H1 (cell line): ENCODE results near the gene ZMIZ1. TPM values are rescaled to one million over a fixed set of nuclear protein-coding genes. Genes with fewer than 3 reads are reported as not detected.

Source experiments
- CTCF ChIA-PET: fragments of 300-600 bp; sonication (Branson Sonifier 250); formaldehyde crosslinking; loops from one replicate; lab custom pipeline; 2021; ENCODE audit not compliant: partially characterized antibody; lab: Charles Lee
- POLR2A ChIA-PET: fragments of 300-600 bp; sonication (Branson Sonifier 250); formaldehyde crosslinking; loops from one replicate; lab custom pipeline; 2021; ENCODE audit warnings: inconsistent platforms; ENCODE audit not compliant: partially characterized antibody; lab: Charles Lee
- DNase-seq, 2 experiments: peaks; one replicate each; pipeline versions ENCODE4 v3.0.0 to v3.0.0-alpha.2; 2010 to 2022; ENCODE audit warnings: low spot score in 2 of 2, low read depth in 1 of 2, mixed read lengths in 1 of 2
- FAIRE-seq: peaks from 2 replicates; lab custom pipeline; 2011; peaks lifted over from hg19 to GRCh38; lab: Jason Lieb, UNC
- H2AFZ ChIP-seq: 2 replicates; pipeline ENCODE4 v1.8.1; 2012; ENCODE audit warnings: low read length, inconsistent platforms
- H2AK5ac ChIP-seq: 2 replicates; pipeline ENCODE4 v1.6.1; 2013; ENCODE audit warnings: low read depth, low read length
- H2BK120ac ChIP-seq: replicated peaks from 2 replicates; pipeline ENCODE3; 2013; ENCODE audit warnings: low read depth, low read length, inconsistent platforms
- H2BK12ac ChIP-seq: 2 replicates; pipeline ENCODE4 v1.6.1; 2013; ENCODE audit warnings: low read depth, low read length
- H2BK15ac ChIP-seq: 2 replicates; pipeline ENCODE4 v1.6.1; 2013; ENCODE audit warnings: low read length
- H2BK20ac ChIP-seq: 2 replicates; pipeline ENCODE4 v1.6.1; 2013; ENCODE audit warnings: low read length
- H2BK5ac ChIP-seq: 2 replicates; pipeline ENCODE4 v1.6.1; 2013; ENCODE audit warnings: low read depth, low read length
- H3K14ac ChIP-seq: 2 replicates; pipeline ENCODE4 v1.6.1; 2013; ENCODE audit warnings: inconsistent platforms; ENCODE audit not compliant: insufficient read length
- H3K18ac ChIP-seq: 2 replicates; pipeline ENCODE4 v1.6.1; 2013; ENCODE audit warnings: low read length; ENCODE audit errors: extremely low read depth
- H3K23ac ChIP-seq: 2 replicates; pipeline ENCODE4 v1.6.1; 2013; ENCODE audit warnings: inconsistent platforms; ENCODE audit not compliant: insufficient read length
- H3K23me2 ChIP-seq: 2 replicates; pipeline ENCODE4 v1.6.1; 2013; ENCODE audit warnings: low read depth, low read length
- H3K27ac ChIP-seq: 2 replicates; pipeline ENCODE4 v1.6.1; 2011; ENCODE audit warnings: low read depth, low read length, inconsistent platforms
- H3K27me3 ChIP-seq, 4 experiments: replicated peaks in 1 of 4; 1 replicate in 1 of 4; 2 replicates in 3 of 4; pipeline versions ENCODE4 v1.6.1 to v1.8.1; 2011 to 2013; ENCODE audit warnings: low read length in 3 of 4, mild to moderate bottlenecking in 3 of 4, inconsistent platforms in 2 of 4, mixed read lengths in 2 of 4, moderate library complexity in 1 of 4; ENCODE audit not compliant: control insufficient read depth in 3 of 4, insufficient read depth in 3 of 4; ENCODE audit errors: extremely low read depth in 1 of 4
- H3K36me3 ChIP-seq, 4 experiments: 2 replicates each; pipeline versions ENCODE4 v1.6.1 to v1.8.1; 2011 to 2013; ENCODE audit warnings: mild to moderate bottlenecking in 4 of 4, low read length in 3 of 4, moderate library complexity in 2 of 4, control low read depth in 1 of 4, inconsistent platforms in 1 of 4; ENCODE audit not compliant: insufficient read depth in 4 of 4, control insufficient read depth in 2 of 4
- H3K4ac ChIP-seq: replicated peaks from 2 replicates; pipeline ENCODE3; 2013; ENCODE audit warnings: low read length, low read depth, mixed read lengths, inconsistent platforms; ENCODE audit not compliant: insufficient read length
- H3K4me1 ChIP-seq, 4 experiments: replicated peaks in 1 of 4; 1 replicate in 1 of 4; 2 replicates in 3 of 4; pipeline versions ENCODE4 v1.6.1 to v1.8.1; 2011 to 2013; ENCODE audit warnings: low read length in 3 of 4, inconsistent platforms in 2 of 4, mixed read lengths in 1 of 4; ENCODE audit not compliant: insufficient read depth in 4 of 4, control insufficient read depth in 3 of 4
- H3K4me2 ChIP-seq, 2 experiments: 2 replicates each; pipeline versions ENCODE4 v1.6.1 to v1.8.1; 2011 to 2013; ENCODE audit warnings: low read depth in 2 of 2, low read length in 2 of 2, control low read depth in 1 of 2, inconsistent platforms in 1 of 2, mild to moderate bottlenecking in 1 of 2; ENCODE audit not compliant: insufficient read depth in 1 of 2
- H3K4me3 ChIP-seq, 4 experiments: fragments of 200-600, 300-600 bp in 1 of 4; sonication (generic), shearing (Covaris generic), sonication (Bioruptor Twin) in 1 of 4; 2 replicates each; pipeline versions ENCODE4 v1.5.1 to v1.8.1; 2011 to 2016; ENCODE audit warnings: low read length in 4 of 4, low read depth in 3 of 4, control low read depth in 2 of 4, inconsistent platforms in 2 of 4, mild to moderate bottlenecking in 2 of 4, mixed read lengths in 1 of 4, moderate library complexity in 1 of 4; ENCODE audit not compliant: insufficient read depth in 2 of 4; ENCODE audit errors: extremely low read depth in 1 of 4
- H3K56ac ChIP-seq: replicated peaks from 2 replicates; pipeline ENCODE3; 2013; ENCODE audit warnings: low read depth, mild to moderate bottlenecking, mixed read lengths, low read length, inconsistent platforms; ENCODE audit not compliant: insufficient read length
- H3K79me1 ChIP-seq: 2 replicates; pipeline ENCODE4 v1.6.1; 2013; ENCODE audit warnings: low read depth, low read length, control low read depth
- H3K79me2 ChIP-seq, 2 experiments: 2 replicates each; pipeline versions ENCODE4 v1.6.1 to v1.8.1; 2012 to 2013; ENCODE audit warnings: low read length in 2 of 2, mild to moderate bottlenecking in 2 of 2, inconsistent platforms in 1 of 2; ENCODE audit not compliant: insufficient read depth in 2 of 2, control insufficient read depth in 1 of 2
- H3K9ac ChIP-seq, 4 experiments: replicated peaks in 1 of 4; 1 replicate in 1 of 4; 2 replicates in 3 of 4; pipeline versions ENCODE4 v1.6.1 to v1.8.1; 2011 to 2013; ENCODE audit warnings: low read depth in 3 of 4, low read length in 3 of 4, control low read depth in 2 of 4, mild to moderate bottlenecking in 2 of 4, moderate library complexity in 2 of 4, inconsistent platforms in 1 of 4; ENCODE audit errors: extremely low read depth in 1 of 4
- H3K9me3 ChIP-seq, 2 experiments: 2 replicates each; pipeline versions ENCODE4 v1.6.1 to v1.8.1; 2012 to 2013; ENCODE audit warnings: mild to moderate bottlenecking in 2 of 2, moderate library complexity in 2 of 2, control low read depth in 1 of 2, inconsistent platforms in 1 of 2, low read depth in 1 of 2, low read length in 1 of 2, mixed read lengths in 1 of 2; ENCODE audit not compliant: insufficient read depth in 2 of 2
- H4K20me1 ChIP-seq, 2 experiments: replicated peaks in 1 of 2; 2 replicates each; pipeline versions ENCODE3 to v1.8.1; 2011 to 2013; ENCODE audit warnings: inconsistent platforms in 2 of 2, low read length in 2 of 2, mild to moderate bottlenecking in 1 of 2; ENCODE audit not compliant: insufficient read depth in 2 of 2, control insufficient read depth in 1 of 2
- H4K5ac ChIP-seq: 2 replicates; pipeline ENCODE4 v1.6.1; 2013; ENCODE audit warnings: low read length, low read depth, mixed read lengths, inconsistent platforms; ENCODE audit not compliant: insufficient read length
- H4K8ac ChIP-seq: 2 replicates; pipeline ENCODE4 v1.8.0; 2013; ENCODE audit warnings: mild to moderate bottlenecking, moderate library complexity, low read length, inconsistent platforms; ENCODE audit not compliant: insufficient read depth; ENCODE audit errors: extremely low read depth
- H4K91ac ChIP-seq: replicated peaks from 2 replicates; pipeline ENCODE3; 2013; ENCODE audit warnings: low read length, mixed read lengths, inconsistent platforms; ENCODE audit not compliant: insufficient read length
- ATF2 ChIP-seq: IDR thresholded peaks from 2 replicates; pipeline ENCODE4 v1.6.1; 2012; ENCODE audit warnings: low read length, inconsistent platforms
- CBX8 ChIP-seq: fragments of 300-800, 300-1000 bp; sonication (generic); IDR thresholded peaks from 2 replicates; pipeline ENCODE4 v1.7.1; 2016; ENCODE audit warnings: low read depth, low read length, borderline replicate concordance
- CREB1 ChIP-seq: IDR thresholded peaks from 2 replicates; pipeline ENCODE4 v1.6.1; 2012; ENCODE audit warnings: inconsistent platforms
- E2F6 ChIP-seq: IDR thresholded peaks from 2 replicates; pipeline ENCODE4 v1.6.1; 2012; ENCODE audit warnings: inconsistent platforms
- SP4 ChIP-seq: IDR thresholded peaks from 2 replicates; pipeline ENCODE4 v1.6.1; 2012; ENCODE audit warnings: low read length, inconsistent platforms
- YY1 ChIP-seq: IDR thresholded peaks from 2 replicates; pipeline ENCODE4 v1.6.1; 2011; ENCODE audit warnings: low read depth, mild to moderate bottlenecking, low read length
- WGBS, 2 experiments: shearing (Covaris generic) in 1 of 2; methylation state at CpG; one replicate each; pipeline versions ENCODE4 v1.1.6 to v1.1.7; 2013 to 2015; ENCODE audit warnings: low lambda C conversion rate in 2 of 2, mixed read lengths in 2 of 2, inconsistent platforms in 1 of 2, low coverage in 1 of 2, missing lambda C conversion rate in 1 of 2; ENCODE audit not compliant: insufficient replicate concordance in 2 of 2, insufficient coverage in 1 of 2, insufficient read length in 1 of 2; ENCODE audit errors: extremely low coverage in 1 of 2, missing lambda C conversion rate in 1 of 2; 5-methylcytosine and 5-hydroxymethylcytosine counted together
- polyA plus RNA-seq, 7 experiments: library from polyadenylated mRNA; depleted of rRNA in 3 of 7; stranded (reverse) in 5 of 7; unstranded in 2 of 7; fragments of >200 nt in 5 of 7; fragments of 200-250 nt in 2 of 7; gene quantifications; 1 replicate in 5 of 7; 2 replicates in 1 of 7; 4 replicates in 1 of 7; pipeline versions ENCODE4 v1.2.1 to v1.2.3, GENCODE V29; 2011 to 2013; ENCODE audit warnings: missing spikeins in 2 of 7, mixed read lengths in 2 of 7
- total RNA-seq: library from RNA; stranded (reverse); fragmentation: NEBNext Ultra II Directional; extraction: Animal tissue kit (Norgen Biotek cat#: 25700); gene quantifications from 2 replicates; pipeline ENCODE4 v1.2.1, GENCODE V29; 2021

ZMIZ1 gene
- total and polyA plus RNA-seq, 2 of the 8 experiments (the other 6 are each of a cell fraction or from before 2014, with no cell fraction given): 8.1 to 28.0 TPM

GRCh38 chr10:79266543-79267312, 198.0 kb downstream of the ZMIZ1 start:
- TF ChIP-seq ATF2 (no peak), SP4 (no peak), YY1 (no peak), E2F6 (no peak), CBX8 (no peak), CREB1 (no peak)
- H2AK5ac ChIP-seq: no peak overlapping the region
- H2BK15ac ChIP-seq: no peak overlapping the region
- no peak overlapping the region for H4K91ac ChIP-seq
- H3K9ac ChIP-seq: no peak overlapping the region
- no peaks in the 10 kb centered on the region for H3K9me3 ChIP-seq
- POLR2A ChIA-PET: interaction anchor here (0.6 kb wide), 1 partner anchor 570 kb away, joined by 3 read pairs; no protein-coding TSS in a partner anchor
- WGBS, 2 experiments: 92% methylated on average over 11 of the region's 11 CpGs; no CpG with 5 or more reads in 1 of the 2 experiments
- DNase-seq (no peak), FAIRE-seq (no peak)
- H3K23me2 ChIP-seq: no peaks in the 10 kb centered on the region
- H2BK5ac ChIP-seq: no peak overlapping the region
- no peak overlapping the region for H2BK120ac ChIP-seq
- no peak overlapping the region for H3K18ac ChIP-seq
- no peak overlapping the region for H4K8ac ChIP-seq
- no peak overlapping the region for H2AFZ ChIP-seq
- CTCF ChIA-PET: interaction anchor here (1.0 to 1.9 kb wide), 8 partner anchors 9 to 422 kb away, joined by 3 to 6 read pairs (median 4); partner anchors contain the start of gene PPIF
- H3K4me3 ChIP-seq: no peak overlapping the region
- H3K23ac ChIP-seq: no peak overlapping the region
- peaks cover 8% of the 10 kb centered on the region for H3K79me1 ChIP-seq
- H4K20me1 ChIP-seq: peaks cover 10 to 12% of the 10 kb centered on the region in 2 experiments
- H3K27me3 ChIP-seq: no peaks in the 10 kb centered on the region
- H2BK12ac ChIP-seq: no peak overlapping the region
- H3K27ac ChIP-seq: no peak overlapping the region
- no peak overlapping the region for H2BK20ac ChIP-seq
- no peak overlapping the region for H3K4me2 ChIP-seq
- peaks cover 0 to 6% (median 0%) of the 10 kb centered on the region in 4 experiments; a peak in 1 of 8 replicates for H3K36me3 ChIP-seq
- no peak overlapping the region for H3K56ac ChIP-seq
- no peaks in the 10 kb centered on the region; a peak in 2 of 7 replicates for H3K4me1 ChIP-seq
- H3K79me2 ChIP-seq: no peaks in the 10 kb centered on the region
- no peak overlapping the region for H3K4ac ChIP-seq
- no peak overlapping the region for H3K14ac ChIP-seq
- no peak overlapping the region for H4K5ac ChIP-seq
